ENCODE data around the gene DENND2C. TPM values are rescaled to one million over a fixed set of nuclear protein-coding genes. Genes with fewer than 3 reads are reported as not detected.

The DENND2C gene
- total and polyA plus RNA-seq, 2 of the 13 experiments (the other 11 are each of a cell fraction or from before 2014, with no cell fraction given): 0.08 to 0.33 TPM

- no peak for TF ChIP-seq CSRNP2 (CRISPR knock-in tag; conservative IDR thresholded peaks at IDR 0.05; ENCODE audit: low read depth)
- no peak for TF ChIP-seq MBNL3 (CRISPR knock-in tag; conservative IDR thresholded peaks at IDR 0.05)
- no peak for TF ChIP-seq ZXDC (CRISPR knock-in tag; IDR thresholded peaks at IDR 0.05)
- no peak for TF ChIP-seq FOXM1 (CRISPR knock-in tag; IDR thresholded peaks at IDR 0.05)
Measured at GRCh38 chr1:114595602-114596001, 74.2 kb downstream of the DENND2C start (continued).

- Histone ChIP-seq H2AFZ (ENCODE audit: low read length) (no peak overlapping the region), H3K9me3 (ENCODE audit: low read length) (no peaks in the 10 kb centered on the region), H3K27me3 (ENCODE audit: control insufficient read depth in 1 of 2, insufficient read depth in 2 of 2, low read length in 2 of 2) (no peaks in the 10 kb centered on the region), H3K4me2 (ENCODE audit: low read depth, low read length) (no peak overlapping the region), H3K79me2 (ENCODE audit: insufficient read depth, low read length) (no peaks in the 10 kb centered on the region), H3K36me3 (replicated peaks in 1 of 2; ENCODE audit: control insufficient read depth in 1 of 2, insufficient read depth in 2 of 2, low read length in 2 of 2) (no peaks in the 10 kb centered on the region), H3K4me1 (ENCODE audit: insufficient read depth, low read length) (no peaks in the 10 kb centered on the region), H4K20me1 (ENCODE audit: insufficient read depth, low read length) (no peaks in the 10 kb centered on the region), H3K4me3 (replicated peaks in 1 of 3; ENCODE audit: insufficient read depth in 1 of 3, low read depth in 2 of 3, low read length in 3 of 3) (no peak overlapping the region), H3K27ac (ENCODE audit: extremely low read length, insufficient read depth, low read length) (no peak overlapping the region), H3K9ac (ENCODE audit: insufficient read depth, low read depth, low read length) (no peak overlapping the region)
- TF ChIP-seq YY1 (IDR thresholded peaks at IDR 0.05; ENCODE audit: insufficient read depth, insufficient replicate concordance, low read depth, low read length) (no peak), RCOR2 (CRISPR knock-in tag; IDR thresholded peaks at IDR 0.05) (no peak), BRF2 (CRISPR knock-in tag; IDR thresholded peaks at IDR 0.05) (no peak), ZBTB20 (CRISPR knock-in tag; IDR thresholded peaks at IDR 0.05; ENCODE audit: borderline replicate concordance, low read depth) (no peak), NFE2 (CRISPR knock-in tag; IDR thresholded peaks at IDR 0.05) (no peak)
- BruUV-seq (replicated peaks): no TSS peak
- in situ Hi-C loops (cut with HindIII; ENCODE audit: extremely low pct_ligation_motif_present, low pct_unique_long_range_greater_than_20kb): no loop called here
- WGBS (ENCODE audit: low lambda C conversion rate): 49% methylated on average over 3 of the region's 3 CpGs
- FAIRE-seq (no peak), ATAC-seq (no peak), DNase-seq (ENCODE audit: low spot score) (no peak)
- intact Hi-C loops (cut with micrococcal nuclease; ENCODE audit: unreplicated experiment): no loop called here
- CTCF ChIA-PET (ENCODE audit: low intra/inter-chr PET ratio, low total read pairs): no interaction called here
- POLR2A ChIA-PET: no interaction called here
Measured at GRCh38 chr1:114594046-114594445, 75.8 kb downstream of the DENND2C start.
